Measurements from ENCODE around the gene ITGA1. TPM values are rescaled to one million over a fixed set of nuclear protein-coding genes. Genes with fewer than 3 reads are reported as not detected.

The ITGA1 gene
- total RNA-seq, 1 donor from 2014 or later: 42.7 TPM

DNA sequence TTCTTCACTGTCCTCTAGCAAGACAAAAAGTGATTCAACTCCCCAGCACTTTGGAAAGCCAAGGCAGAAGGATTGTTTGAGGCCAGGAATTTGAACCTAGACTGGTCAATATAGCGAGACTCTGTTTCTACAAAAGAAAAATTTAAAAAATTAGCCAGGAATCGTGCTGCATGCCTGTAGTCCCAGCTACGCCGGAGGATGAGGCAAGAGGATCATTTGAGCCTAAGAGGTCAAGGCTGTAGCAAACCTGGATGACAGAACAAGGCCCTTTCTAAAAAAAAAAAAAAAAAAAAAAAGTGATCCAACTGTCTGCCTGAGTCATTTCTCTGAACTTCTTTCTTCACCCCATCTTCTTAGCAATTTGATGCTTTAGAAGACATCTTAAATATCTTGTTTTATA is 213.8 kb downstream of the ITGA1 start:
- intact Hi-C loops (cut with DNase I): no loop called here
- Histone ChIP-seq H3K4me1 (no peaks in the 10 kb centered on the region), H3K27ac (no peak overlapping the region), H3K9me3 (no peaks in the 10 kb centered on the region), H3K27me3 (no peaks in the 10 kb centered on the region), H3K4me3 (no peak overlapping the region), H3K36me3 (no peaks in the 10 kb centered on the region)
- TF ChIP-seq, protein P1, sequence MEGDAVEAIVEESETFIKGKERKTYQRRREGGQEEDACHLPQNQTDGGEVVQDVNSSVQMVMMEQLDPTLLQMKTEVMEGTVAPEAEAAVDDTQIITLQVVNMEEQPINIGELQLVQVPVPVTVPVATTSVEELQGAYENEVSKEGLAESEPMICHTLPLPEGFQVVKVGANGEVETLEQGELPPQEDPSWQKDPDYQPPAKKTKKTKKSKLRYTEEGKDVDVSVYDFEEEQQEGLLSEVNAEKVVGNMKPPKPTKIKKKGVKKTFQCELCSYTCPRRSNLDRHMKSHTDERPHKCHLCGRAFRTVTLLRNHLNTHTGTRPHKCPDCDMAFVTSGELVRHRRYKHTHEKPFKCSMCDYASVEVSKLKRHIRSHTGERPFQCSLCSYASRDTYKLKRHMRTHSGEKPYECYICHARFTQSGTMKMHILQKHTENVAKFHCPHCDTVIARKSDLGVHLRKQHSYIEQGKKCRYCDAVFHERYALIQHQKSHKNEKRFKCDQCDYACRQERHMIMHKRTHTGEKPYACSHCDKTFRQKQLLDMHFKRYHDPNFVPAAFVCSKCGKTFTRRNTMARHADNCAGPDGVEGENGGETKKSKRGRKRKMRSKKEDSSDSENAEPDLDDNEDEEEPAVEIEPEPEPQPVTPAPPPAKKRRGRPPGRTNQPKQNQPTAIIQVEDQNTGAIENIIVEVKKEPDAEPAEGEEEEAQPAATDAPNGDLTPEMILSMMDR (IDR thresholded peaks at IDR 0.05): no peak
- DNase-seq (ENCODE audit: low spot score in 2 of 2): no peak

DNA sequence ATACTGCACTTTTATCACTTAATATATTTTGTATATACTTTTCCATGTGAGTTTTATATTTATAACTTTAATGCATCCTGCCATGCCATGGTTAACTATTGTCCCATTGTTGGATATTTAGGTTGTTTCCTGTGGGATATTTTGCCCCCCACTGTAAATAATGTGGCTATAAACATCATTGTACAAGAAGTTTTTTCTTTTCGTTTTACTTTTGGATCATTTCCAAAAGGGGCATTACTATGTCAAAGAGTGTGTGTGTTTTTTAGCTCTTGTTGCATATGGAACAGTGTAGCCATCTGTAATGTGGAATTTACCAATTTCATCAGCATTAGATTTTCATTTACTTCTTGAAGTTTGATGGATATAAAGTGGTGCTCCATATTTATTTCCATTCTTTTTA is 214.8 kb downstream of the ITGA1 start:
- no peak overlapping the region for H3K27ac ChIP-seq
- H3K27me3 ChIP-seq: no peaks in the 10 kb centered on the region
- DNase-seq (ENCODE audit: low spot score in 2 of 2): no peak
- H3K4me1 ChIP-seq: no peaks in the 10 kb centered on the region
- no peaks in the 10 kb centered on the region for H3K36me3 ChIP-seq
- no peak overlapping the region for H3K4me3 ChIP-seq
- H3K9me3 ChIP-seq: no peaks in the 10 kb centered on the region
- TF ChIP-seq, protein P1 (IDR thresholded peaks at IDR 0.05): no peak
- intact Hi-C loops (cut with DNase I): no loop called here

DNA sequence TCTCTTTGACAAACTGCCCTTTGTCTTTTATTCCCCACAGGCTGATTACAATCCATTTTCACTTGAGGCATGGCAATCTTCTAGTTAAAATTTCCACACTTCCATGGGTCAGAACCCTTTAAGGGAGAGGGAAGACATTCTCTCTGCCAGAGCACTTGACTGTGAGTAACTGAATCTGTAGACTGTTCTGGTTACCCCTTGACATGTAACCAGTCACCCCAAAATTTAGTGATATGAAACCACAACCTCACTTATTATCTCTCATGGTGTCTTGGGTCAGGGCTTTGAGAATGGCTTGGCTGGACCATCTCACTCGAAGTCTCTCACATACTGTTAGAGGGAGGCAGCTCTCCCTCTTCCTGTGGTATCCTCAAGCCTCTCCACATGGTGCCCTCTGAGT is 215.4 kb downstream of the ITGA1 start:
- TF ChIP-seq, protein P1 (IDR thresholded peaks at IDR 0.05): no peak
- Histone ChIP-seq H3K27me3 (no peaks in the 10 kb centered on the region), H3K9me3 (no peaks in the 10 kb centered on the region), H3K27ac (no peak overlapping the region), H3K4me1 (no peaks in the 10 kb centered on the region), H3K4me3 (no peak overlapping the region), H3K36me3 (no peaks in the 10 kb centered on the region)
- DNase-seq (ENCODE audit: low spot score in 2 of 2): no peak
- intact Hi-C loops (cut with DNase I): no loop called here

DNA sequence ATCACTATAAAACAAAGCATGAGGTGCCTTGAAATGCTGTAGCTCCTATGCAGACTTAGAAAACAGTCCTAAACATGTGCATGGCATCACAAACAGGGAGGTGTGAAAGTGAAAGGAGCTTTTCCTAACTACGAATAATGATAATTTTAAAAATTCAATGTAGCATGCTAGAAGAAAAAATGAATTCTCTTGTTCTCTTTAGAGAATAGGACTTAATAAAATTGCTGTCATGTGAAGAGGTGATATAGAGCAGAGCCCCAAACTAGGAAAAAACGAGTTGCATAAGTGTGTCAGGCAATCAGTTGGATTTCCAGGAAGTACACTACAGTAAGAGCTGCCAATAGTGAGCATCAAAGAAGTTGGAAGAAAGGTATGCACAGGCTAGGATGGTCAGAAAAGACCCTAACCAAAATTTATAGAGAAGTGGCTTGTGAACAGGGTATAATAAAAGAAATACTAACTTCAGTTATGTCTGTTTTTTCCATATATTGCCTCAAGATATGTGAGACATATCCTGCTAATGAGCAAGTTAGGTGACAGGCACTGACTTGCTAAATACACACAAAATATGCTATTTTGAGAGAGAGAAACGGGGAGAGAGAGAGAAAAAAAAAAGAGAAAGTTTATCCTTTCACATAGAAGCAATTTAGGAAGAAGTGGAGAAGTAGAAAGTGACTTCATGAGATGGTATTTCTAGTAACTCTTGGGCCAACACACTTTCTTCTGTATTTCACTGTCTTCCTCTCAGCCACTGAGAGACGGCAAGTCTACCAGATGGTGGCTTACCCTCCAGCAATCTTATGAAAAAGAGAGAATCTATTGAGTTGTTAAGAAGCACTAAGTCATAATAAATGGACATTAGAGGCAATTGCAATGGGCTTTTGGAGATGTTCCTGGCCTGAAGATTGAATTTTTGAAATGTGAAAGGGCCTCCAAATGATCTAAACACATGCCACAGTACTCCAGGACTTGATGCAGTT is 219.5 kb downstream of the ITGA1 start:
- Histone ChIP-seq H3K4me3 (no peak overlapping the region), H3K36me3 (no peaks in the 10 kb centered on the region), H3K9me3 (no peaks in the 10 kb centered on the region), H3K27me3 (no peaks in the 10 kb centered on the region), H3K27ac (no peak overlapping the region), H3K4me1 (no peaks in the 10 kb centered on the region)
- no peak for DNase-seq (ENCODE audit: low spot score in 2 of 2)
- TF ChIP-seq, protein P1 (IDR thresholded peaks at IDR 0.05): no peak
- intact Hi-C loops (cut with DNase I): no loop called here

DNA sequence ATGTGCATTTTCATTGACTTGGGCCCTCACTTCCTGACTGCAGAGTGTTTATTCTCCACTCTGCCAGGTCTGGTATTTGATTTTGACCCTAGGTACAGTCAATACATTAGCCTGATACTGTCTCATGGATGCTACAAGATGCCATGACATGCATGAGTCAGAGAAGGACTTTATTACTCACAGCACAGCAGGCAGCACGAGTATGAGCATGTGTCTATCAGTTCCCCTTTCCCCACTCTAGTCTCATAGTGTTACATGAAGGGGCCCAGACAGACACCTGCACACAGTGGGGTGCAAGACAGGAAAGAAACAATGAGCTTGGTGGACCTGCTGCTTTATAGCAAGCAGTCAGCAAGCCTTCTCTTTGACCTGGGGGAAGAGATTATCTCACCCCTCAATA is 221.0 kb downstream of the ITGA1 start:
- no peaks in the 10 kb centered on the region for H3K36me3 ChIP-seq
- no peak for DNase-seq (ENCODE audit: low spot score in 2 of 2)
- H3K4me3 ChIP-seq: no peak overlapping the region
- intact Hi-C loops (cut with DNase I): no loop called here
- H3K27ac ChIP-seq: no peak overlapping the region
- TF ChIP-seq, protein P1 (IDR thresholded peaks at IDR 0.05): no peak
- H3K9me3 ChIP-seq: no peaks in the 10 kb centered on the region
- no peaks in the 10 kb centered on the region for H3K4me1 ChIP-seq
- no peaks in the 10 kb centered on the region for H3K27me3 ChIP-seq

Other genes starting within 250 kb of the ITGA1 start
- gene PELO, start within 50 bp of the ITGA1 start, total RNA-seq: 39.1 TPM
- gene ITGA2, start 201.4 kb downstream of the ITGA1 start, total RNA-seq: 3.2 TPM

Measured in ascending aorta (tissue), 2 donors.